Measurements from ENCODE around the gene CNMD.
"Not testable (repeated sequence)": the region's sequence is repeated elsewhere in the genome, so short reads cannot be mapped to it uniquely, and the experiment has no call there.

Gene CNMD

DNA sequence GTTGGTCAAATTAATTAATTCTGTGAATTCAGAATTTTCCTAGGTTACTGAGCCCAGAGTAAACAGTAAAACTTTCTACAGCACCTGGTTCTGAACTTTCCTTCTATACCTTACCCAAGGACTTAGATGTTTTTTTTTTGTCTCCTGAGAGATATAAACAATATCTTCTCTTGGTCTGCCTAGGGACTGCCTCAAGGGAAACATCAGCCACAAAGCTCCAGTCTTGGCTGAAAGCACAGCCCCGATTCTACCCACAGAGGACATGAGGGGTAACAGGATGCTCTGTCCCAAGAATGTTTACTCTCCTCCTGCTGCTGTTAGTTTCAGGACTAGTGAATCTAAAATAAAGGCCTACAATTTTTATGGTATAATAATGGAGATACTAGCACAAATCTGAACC is 14.3 kb downstream of the CNMD start:
- H3K4me3 ChIP-seq (ENCODE audit: low read depth, low read length) = no peak overlapping the region
- CTCF ChIA-PET = no interaction called here
- TF ChIP-seq, protein P1, sequence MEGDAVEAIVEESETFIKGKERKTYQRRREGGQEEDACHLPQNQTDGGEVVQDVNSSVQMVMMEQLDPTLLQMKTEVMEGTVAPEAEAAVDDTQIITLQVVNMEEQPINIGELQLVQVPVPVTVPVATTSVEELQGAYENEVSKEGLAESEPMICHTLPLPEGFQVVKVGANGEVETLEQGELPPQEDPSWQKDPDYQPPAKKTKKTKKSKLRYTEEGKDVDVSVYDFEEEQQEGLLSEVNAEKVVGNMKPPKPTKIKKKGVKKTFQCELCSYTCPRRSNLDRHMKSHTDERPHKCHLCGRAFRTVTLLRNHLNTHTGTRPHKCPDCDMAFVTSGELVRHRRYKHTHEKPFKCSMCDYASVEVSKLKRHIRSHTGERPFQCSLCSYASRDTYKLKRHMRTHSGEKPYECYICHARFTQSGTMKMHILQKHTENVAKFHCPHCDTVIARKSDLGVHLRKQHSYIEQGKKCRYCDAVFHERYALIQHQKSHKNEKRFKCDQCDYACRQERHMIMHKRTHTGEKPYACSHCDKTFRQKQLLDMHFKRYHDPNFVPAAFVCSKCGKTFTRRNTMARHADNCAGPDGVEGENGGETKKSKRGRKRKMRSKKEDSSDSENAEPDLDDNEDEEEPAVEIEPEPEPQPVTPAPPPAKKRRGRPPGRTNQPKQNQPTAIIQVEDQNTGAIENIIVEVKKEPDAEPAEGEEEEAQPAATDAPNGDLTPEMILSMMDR (IDR thresholded peaks at IDR 0.05; ENCODE audit: insufficient read depth, low read length, missing control alignments) = no peak
- DNase-seq (ENCODE audit: low read depth, low spot score) = no peak
- POLR2A ChIA-PET = no interaction called here

DNA sequence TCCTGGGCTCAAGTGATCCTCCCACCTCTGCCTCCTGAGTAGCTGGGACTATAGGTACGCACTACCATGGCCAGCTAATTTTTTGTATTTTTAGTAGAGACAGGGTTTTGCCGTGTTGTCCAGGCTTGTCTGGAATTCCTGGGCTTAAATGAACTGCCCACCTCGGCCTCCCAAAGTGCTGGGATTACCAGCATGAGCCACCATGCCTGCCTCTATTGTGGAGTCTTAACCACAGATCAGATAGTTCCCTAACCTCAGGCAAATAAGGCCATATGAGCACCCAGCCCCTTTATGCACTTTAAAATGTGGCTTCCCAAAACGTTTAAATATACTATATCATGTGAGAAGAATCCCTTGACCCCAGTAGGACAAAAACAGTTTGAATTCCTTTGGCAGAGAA is 16.4 kb downstream of the CNMD start:
- DNase-seq (ENCODE audit: low read depth, low spot score) = no peak
- H3K4me3 ChIP-seq (ENCODE audit: low read depth, low read length) = no peak overlapping the region
- CTCF ChIA-PET = no interaction called here
- POLR2A ChIA-PET = no interaction called here
- TF ChIP-seq, protein P1 (IDR thresholded peaks at IDR 0.05; ENCODE audit: insufficient read depth, low read length, missing control alignments) = no peak

DNA sequence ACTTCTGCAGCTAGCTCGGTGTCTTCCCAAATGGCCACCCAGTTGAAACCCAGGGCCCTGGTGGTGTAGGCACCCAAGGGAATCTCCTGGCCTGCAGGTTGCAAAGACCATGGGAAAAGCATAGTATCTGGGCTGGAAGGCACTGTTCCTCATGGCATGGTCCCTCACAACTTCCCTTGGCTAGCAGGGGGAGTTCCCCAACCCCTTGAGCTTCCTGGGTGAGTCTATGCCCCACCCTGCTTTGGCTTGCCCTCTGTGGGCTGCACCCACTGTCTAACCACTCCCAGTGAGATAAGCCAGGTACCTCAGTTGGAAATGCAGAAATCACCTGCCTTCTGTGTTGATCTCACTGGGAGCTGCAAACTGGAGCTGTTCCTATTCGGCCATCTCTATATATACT is 18.3 kb downstream of the CNMD start:
- CTCF ChIA-PET; DNase-seq (ENCODE audit: low read depth, low spot score); POLR2A ChIA-PET; H3K4me3 ChIP-seq (ENCODE audit: low read depth, low read length): not testable (repeated sequence)

DNA sequence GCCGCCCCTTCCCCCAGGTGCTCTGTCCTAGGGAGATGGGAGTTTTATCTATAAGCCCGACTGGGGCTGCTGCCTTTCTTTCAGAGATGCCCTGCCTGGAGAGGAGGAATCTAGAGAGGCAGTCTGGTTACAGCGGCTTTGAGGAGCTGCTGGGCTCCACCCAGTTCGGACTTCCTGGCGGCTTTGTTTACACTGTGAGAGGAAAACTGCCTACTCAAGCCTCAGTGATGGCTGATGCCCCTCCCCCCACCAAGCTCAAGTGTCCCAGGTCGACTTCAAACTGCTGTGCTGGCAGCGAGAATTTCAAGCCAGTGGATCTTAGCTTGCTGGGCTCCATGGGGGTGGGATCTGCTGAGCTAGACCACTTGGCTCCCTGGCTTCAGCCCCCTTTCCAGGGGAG is 18.7 kb downstream of the CNMD start:
- CTCF ChIA-PET; DNase-seq (ENCODE audit: low read depth, low spot score); POLR2A ChIA-PET; H3K4me3 ChIP-seq (ENCODE audit: low read depth, low read length): not testable (repeated sequence)

DNA sequence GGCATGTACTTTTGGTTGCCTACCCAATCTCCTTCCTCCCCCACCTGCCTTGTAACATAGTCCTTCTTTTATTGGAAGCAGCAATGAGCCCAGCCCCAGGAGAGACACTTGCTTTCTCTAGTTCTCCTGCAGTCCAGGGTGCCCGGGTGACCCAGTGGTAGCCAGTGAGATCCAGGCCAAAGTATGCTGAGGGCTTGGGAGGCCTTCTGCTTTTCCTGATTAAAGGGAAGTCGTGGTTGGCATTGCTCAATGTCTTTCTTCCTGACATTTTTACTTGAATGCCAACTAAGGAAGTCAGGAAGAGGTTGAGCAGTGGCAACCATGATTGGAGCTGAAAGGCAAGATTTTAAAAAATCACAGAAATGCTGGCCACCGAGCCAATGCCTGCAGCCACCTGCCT is 25.7 kb downstream of the CNMD start:
- ChIA-PET POLR2A (no interaction called here), CTCF (no interaction called here)
- no peak overlapping the region for H3K4me3 ChIP-seq (ENCODE audit: low read depth, low read length)
- TF ChIP-seq, protein P1 (IDR thresholded peaks at IDR 0.05; ENCODE audit: insufficient read depth, low read length, missing control alignments) = no peak
- DNase-seq (ENCODE audit: low read depth, low spot score) = no peak

DNA sequence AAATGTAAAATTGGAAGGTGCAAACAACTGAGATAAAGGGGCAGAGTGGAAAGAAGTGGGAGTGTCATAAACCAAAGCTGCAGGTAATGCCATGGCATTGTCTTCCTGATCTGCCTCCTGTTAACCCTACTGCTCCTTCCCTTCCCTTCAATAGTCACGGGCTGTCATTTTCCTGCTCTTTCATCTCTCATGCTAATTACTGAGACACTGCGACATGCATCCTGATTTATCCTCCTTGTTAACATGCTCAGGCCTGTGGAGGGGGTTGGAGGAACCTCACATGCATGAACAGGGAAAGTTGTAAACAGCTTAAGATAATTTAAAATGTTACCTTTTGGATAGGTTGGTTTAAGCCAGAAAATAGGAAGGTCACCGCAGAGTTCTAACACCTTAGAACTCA is 27.2 kb downstream of the CNMD start:
- no peak for DNase-seq (ENCODE audit: low read depth, low spot score)
- TF ChIP-seq, protein P1 (IDR thresholded peaks at IDR 0.05; ENCODE audit: insufficient read depth, low read length, missing control alignments) = no peak
- no peak overlapping the region for H3K4me3 ChIP-seq (ENCODE audit: low read depth, low read length)
- POLR2A ChIA-PET = no interaction called here
- CTCF ChIA-PET = no interaction called here

DNA sequence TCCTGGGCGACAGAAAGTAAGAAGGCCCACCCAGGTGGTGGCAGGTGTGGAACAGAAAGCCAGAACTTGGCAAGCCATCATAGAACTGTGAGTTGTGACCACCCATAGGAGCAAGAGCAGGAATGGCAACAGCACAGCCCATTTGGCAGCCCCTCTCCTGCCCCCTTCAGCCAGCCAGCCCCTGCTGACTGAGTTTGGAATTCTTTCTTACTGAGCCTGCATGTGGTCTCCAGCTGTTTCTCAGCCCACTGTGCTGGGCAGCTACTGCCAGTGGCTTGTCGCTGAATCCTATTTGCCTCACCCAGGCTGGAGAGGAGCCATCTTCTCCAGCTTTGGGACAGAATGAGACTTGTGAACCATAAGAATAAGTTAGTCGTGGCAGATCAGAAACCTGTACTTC is 28.3 kb downstream of the CNMD start:
- CTCF ChIA-PET = no interaction called here
- DNase-seq (ENCODE audit: low read depth, low spot score) = no peak

DNA sequence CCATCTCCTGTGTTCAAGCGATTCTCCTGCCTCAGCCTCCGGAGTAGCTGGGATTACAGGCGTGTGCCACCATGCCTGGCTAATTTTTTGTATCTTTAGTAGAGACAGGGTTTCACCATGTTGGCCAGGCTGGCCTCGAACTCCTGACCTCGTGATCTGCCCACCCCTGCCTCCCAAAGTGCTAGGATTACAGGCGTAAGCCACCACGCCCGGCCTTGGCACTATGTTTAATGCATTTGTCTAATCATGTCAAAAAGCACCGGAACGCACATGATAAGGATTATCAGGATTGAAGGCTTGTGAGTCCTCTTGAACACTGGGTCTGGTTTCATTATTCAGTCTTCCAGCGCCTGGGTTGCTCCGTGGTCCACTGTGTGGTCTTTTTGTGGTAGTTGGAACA is 31.4 kb downstream of the CNMD start:
- H3K4me3 ChIP-seq (ENCODE audit: low read depth, low read length); CTCF ChIA-PET; POLR2A ChIA-PET; DNase-seq (ENCODE audit: low read depth, low spot score): not testable (repeated sequence)

More for the DNA sequence above, 28.3 kb downstream of the CNMD start:
- POLR2A ChIA-PET = no interaction called here
- TF ChIP-seq, protein P1 (IDR thresholded peaks at IDR 0.05; ENCODE audit: insufficient read depth, low read length, missing control alignments) = no peak
- H3K4me3 ChIP-seq (ENCODE audit: low read depth, low read length) = no peak overlapping the region

Measured in AG04449 (cell line).